A549 (cell line): ENCODE measurements around the gene RIOK2. TPM values are rescaled to one million over a fixed set of nuclear protein-coding genes. Genes with fewer than 3 reads are reported as not detected.

ENCODE experiments used
- ATAC-seq, 2 experiments: fragments of 200-7000 bp in 1 of 2; fragments of >200 bp in 1 of 2; cut with Nextera tagmentation in 1 of 2; cut with Tn5 transposase in 1 of 2; 3 replicates each; pipeline versions ENCODE4 v1.8.0 to v1.9.1; 2018 to 2020; ENCODE audit warnings: mild to moderate bottlenecking in 1 of 2, moderate library complexity in 1 of 2
- CTCF ChIA-PET: fragments of 300-600 bp; sonication (Branson Sonifier 250); formaldehyde crosslinking; extraction: SDS; loops from one replicate; lab custom pipeline; 2021; ENCODE audit warnings: antibody characterized with exemption, inconsistent platforms; lab: Yijun Ruan, JAX
- POLR2A ChIA-PET: fragments of 350-600 bp; formaldehyde crosslinking; extraction: SDS; loops from one replicate; lab custom pipeline; 2021; ENCODE audit warnings: antibody characterized with exemption, inconsistent platforms; lab: Yijun Ruan, JAX
- DNase-seq, 2 experiments: peaks; one replicate each; pipeline versions ENCODE4 v3.0.0 to v3.0.0-alpha.2; 2011 to 2016; ENCODE audit warnings: low read depth in 1 of 2, low spot score in 1 of 2
- FAIRE-seq: peaks from 2 replicates; lab custom pipeline; 2011; peaks lifted over from hg19 to GRCh38; lab: Jason Lieb, UNC
- H3K27ac ChIP-seq, 2 experiments: fragments of >200 bp; sonication (Bioruptor Twin); formaldehyde crosslinking; 3 replicates each; pipeline ENCODE4 v1.5.1; 2016 to 2017
- H3K4me1 ChIP-seq: fragments of >200 bp; sonication (Bioruptor Twin); formaldehyde crosslinking; 3 replicates; pipeline ENCODE4 v1.6.1; 2016
- H3K4me2 ChIP-seq: fragments of >200 bp; sonication (Bioruptor Twin); formaldehyde crosslinking; 3 replicates; pipeline ENCODE4 v1.6.1; 2016
- H3K4me3 ChIP-seq: fragments of >200 bp; sonication (Bioruptor Twin); formaldehyde crosslinking; 3 replicates; pipeline ENCODE4 v1.5.1; 2016
- H3K9me3 ChIP-seq: fragments of >200 bp; sonication (Bioruptor Twin); formaldehyde crosslinking; 3 replicates; pipeline ENCODE4 v1.6.1; 2016
- CEBPB ChIP-seq, 2 experiments: fragments of >200 bp in 1 of 2; sonication (Bioruptor Twin) in 1 of 2; formaldehyde crosslinking in 1 of 2; IDR thresholded peaks; 2 replicates each; pipeline ENCODE4 v1.6.1; 2012 to 2016
- CHD4 ChIP-seq: fragments of 200-600 bp; sonication (generic); IDR thresholded peaks from 2 replicates; pipeline ENCODE4 v1.6.1; 2016; ENCODE audit warnings: antibody characterized with exemption, mild to moderate bottlenecking, borderline replicate concordance
- EHF ChIP-seq: fragments of 250-450 bp; sonication (Bioruptor Pico); IDR thresholded peaks from 2 replicates; pipeline ENCODE4 v1.5.0; 2020; ENCODE audit warnings: mild to moderate bottlenecking
- EHMT2 ChIP-seq: fragments of 200-600 bp; sonication (generic); IDR thresholded peaks from 2 replicates; pipeline ENCODE4 v1.6.1; 2016; ENCODE audit warnings: antibody characterized with exemption, low read depth, mild to moderate bottlenecking, moderate library complexity
- EP300 ChIP-seq, 2 experiments: fragments of >200 bp; sonication (Bioruptor Twin); formaldehyde crosslinking; IDR thresholded peaks; 2 replicates in 1 of 2; 3 replicates in 1 of 2; pipeline ENCODE4 v1.6.1; 2016 to 2017
- FOSL2 ChIP-seq, 2 experiments: fragments of 450-650 bp in 1 of 2; fragments of >200 bp in 1 of 2; sonication (Bioruptor Twin) in 1 of 2; formaldehyde crosslinking; IDR thresholded peaks; 2 replicates each; pipeline versions ENCODE4 v1.5.0 to v1.6.1; 2016 to 2020; ENCODE audit warnings: mild to moderate bottlenecking in 1 of 2, moderate library complexity in 1 of 2
- FOXS1 ChIP-seq: fragments of 250-450 bp; sonication (Bioruptor Pico); IDR thresholded peaks from 2 replicates; pipeline ENCODE4 v1.5.0; 2020; ENCODE audit warnings: mild to moderate bottlenecking, moderate library complexity
- GATA3 ChIP-seq: IDR thresholded peaks from 2 replicates; pipeline ENCODE4 v1.6.1; 2012; ENCODE audit warnings: borderline replicate concordance
- HDAC2 ChIP-seq: fragments of 200-600 bp; sonication (generic); IDR thresholded peaks from 2 replicates; pipeline ENCODE4 v1.6.1; 2016
- HOXA7 ChIP-seq: fragments of 250-450 bp; sonication (Bioruptor Pico); IDR thresholded peaks from 2 replicates; pipeline ENCODE4 v1.5.0; 2020; ENCODE audit warnings: mild to moderate bottlenecking, moderate library complexity
- HOXB13 ChIP-seq: fragments of 250-450 bp; sonication (Bioruptor Pico); IDR thresholded peaks from 2 replicates; pipeline ENCODE4 v1.5.0; 2020; ENCODE audit warnings: low read depth, mild to moderate bottlenecking, moderate library complexity
- JUN ChIP-seq, 2 experiments: fragments of >200 bp; sonication (Bioruptor Twin); formaldehyde crosslinking; IDR thresholded peaks; 2 replicates in 1 of 2; 3 replicates in 1 of 2; pipeline ENCODE4 v1.6.1; 2016 to 2017
- JUNB ChIP-seq: fragments of >200 bp; sonication (Bioruptor Twin); formaldehyde crosslinking; IDR thresholded peaks from 2 replicates; pipeline ENCODE4 v1.6.1; 2016
- KDM1A ChIP-seq: fragments of 200-600 bp; sonication (generic); IDR thresholded peaks from 2 replicates; pipeline ENCODE4 v1.6.1; 2016; ENCODE audit warnings: low read depth, mild to moderate bottlenecking
- MAFK ChIP-seq: fragments of 450-650 bp; IDR thresholded peaks from 2 replicates; pipeline ENCODE4 v1.6.1; 2014; ENCODE audit not compliant: partially characterized antibody
- NFE2L2 ChIP-seq: fragments of 150-350 bp; conservative IDR thresholded peaks from 2 replicates; pipeline ENCODE4 v1.6.1; 2014; ENCODE audit warnings: low read length
- NPAS2 ChIP-seq: fragments of 250-450 bp; sonication (Bioruptor Pico); IDR thresholded peaks from 2 replicates; pipeline ENCODE4 v1.8.0; 2022; ENCODE audit warnings: mild to moderate bottlenecking, moderate library complexity, borderline replicate concordance
- POLR2AphosphoS2 ChIP-seq: conservative IDR thresholded peaks from 2 replicates; pipeline ENCODE4 v1.6.1; 2012; ENCODE audit warnings: low read length, improper control_type of control experiment, inconsistent platforms
- RAD21 ChIP-seq, 2 experiments: fragments of >200 bp in 1 of 2; sonication (Bioruptor Twin) in 1 of 2; formaldehyde crosslinking in 1 of 2; IDR thresholded peaks in 1 of 2; conservative IDR thresholded peaks in 1 of 2; 2 replicates in 1 of 2; 3 replicates in 1 of 2; pipeline ENCODE4 v1.6.1; 2012 to 2018; ENCODE audit warnings: inconsistent platforms in 1 of 2
- RNF2 ChIP-seq: fragments of 200-600 bp; sonication (generic); IDR thresholded peaks from 2 replicates; pipeline ENCODE4 v1.6.1; 2016; ENCODE audit warnings: low read depth, mild to moderate bottlenecking, antibody characterized with exemption, moderate library complexity, borderline replicate concordance
- SMC3 ChIP-seq: fragments of >200 bp; sonication (Bioruptor Twin); formaldehyde crosslinking; IDR thresholded peaks from 3 replicates; pipeline ENCODE4 v1.6.1; 2018; ENCODE audit warnings: inconsistent platforms
- SREBF2 ChIP-seq: fragments of 450-650 bp; IDR thresholded peaks from 2 replicates; pipeline ENCODE4 v1.6.1; 2014; ENCODE audit warnings: mild to moderate bottlenecking, moderate library complexity
- TFCP2L1 ChIP-seq: fragments of 250-450 bp; sonication (Bioruptor Pico); IDR thresholded peaks from 2 replicates; pipeline ENCODE4 v1.5.0; 2021; ENCODE audit warnings: mild to moderate bottlenecking
- TP53 ChIP-seq: fragments of 250-450 bp; sonication (Bioruptor Pico); IDR thresholded peaks from 2 replicates; pipeline ENCODE4 v1.5.0; 2021; ENCODE audit warnings: mild to moderate bottlenecking, moderate library complexity
- ZNF302 ChIP-seq: fragments of 250-450 bp; sonication (Bioruptor Pico); IDR thresholded peaks from 2 replicates; pipeline ENCODE4 v1.9.0; 2021; ENCODE audit warnings: inconsistent platforms, mild to moderate bottlenecking, moderate library complexity
- whole genome bisulfite sequencing: methylation state at CpG from one replicate; pipeline ENCODE4 v1.1.6; 2017; ENCODE audit errors: missing lambda C conversion rate; 5-methylcytosine and 5-hydroxymethylcytosine counted together
- polyA plus RNA-seq, 4 experiments: library from polyadenylated mRNA; depleted of rRNA in 3 of 4; stranded (reverse); fragments of >200 nt; fragmentation: RNase III in 1 of 4; extraction: RNeasy Plus Mini Kit Qiagen cat#74134 plus additional on column Dnase treatment in 1 of 4; gene quantifications; 2 replicates in 3 of 4; 3 replicates in 1 of 4; pipeline ENCODE4 v1.2.3, GENCODE V29; 2011 to 2017
- TF ChIP-seq, protein P1 (sequence below): fragments of >200 bp; sonication (Bioruptor Twin); formaldehyde crosslinking; IDR thresholded peaks from 3 replicates; pipeline ENCODE4 v1.5.1; 2016
- TF ChIP-seq, protein P2 (sequence below): fragments of 150-350 bp; IDR thresholded peaks from 2 replicates; pipeline ENCODE4 v1.6.1; 2014; ENCODE audit warnings: low read depth, mild to moderate bottlenecking, low read length
- TF ChIP-seq, protein P3 (sequence below): fragments of 250-450 bp; sonication (Bioruptor Pico); IDR thresholded peaks from 2 replicates; pipeline ENCODE4 v1.5.0; 2021; ENCODE audit warnings: mild to moderate bottlenecking, moderate library complexity, borderline replicate concordance
- TF ChIP-seq, protein P4 (sequence below): fragments of >200 bp; sonication (Bioruptor Twin); formaldehyde crosslinking; IDR thresholded peaks from 3 replicates; pipeline ENCODE4 v1.6.1; 2016
- TF ChIP-seq, protein P5 (sequence below): IDR thresholded peaks from 2 replicates; pipeline ENCODE4 v1.6.1; 2012

The RIOK2 gene
- polyA plus RNA-seq, 2 of the 4 experiments (the other 2 are of a cell fraction): 14.7 to 32.0 TPM

DNA sequence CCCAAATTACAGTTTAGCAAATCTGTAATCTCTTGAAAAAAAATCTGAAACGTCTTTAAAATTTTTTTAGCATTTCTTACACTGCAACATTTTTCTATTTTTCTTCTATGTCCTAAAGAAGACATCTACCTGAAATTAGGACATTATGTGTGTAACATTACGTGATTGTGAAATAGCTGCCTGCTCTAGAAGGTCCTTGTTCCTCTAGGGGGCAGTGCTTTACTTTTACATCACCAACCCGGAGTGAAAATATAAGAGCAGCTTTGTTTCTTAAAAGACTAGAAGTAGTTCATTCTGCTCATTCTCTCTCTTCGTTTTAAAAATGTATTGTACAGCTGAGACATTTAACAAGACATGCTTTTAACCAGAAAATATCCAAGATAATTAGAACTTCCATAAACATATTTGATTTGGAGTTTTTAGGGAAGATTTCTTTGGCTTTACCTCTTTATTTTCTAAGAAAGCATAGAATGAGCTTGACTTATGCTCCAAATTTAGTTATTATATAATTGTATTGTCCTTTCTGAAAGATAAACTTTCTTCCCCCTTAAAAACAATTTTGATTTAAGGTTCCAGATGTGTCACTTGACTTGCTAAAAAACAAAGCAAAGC lies 48.1 kb upstream of the RIOK2 start:
- Histone ChIP-seq H3K4me1 (no peaks in the 10 kb centered on the region), H3K4me3 (no peak overlapping the region), H3K9me3 (no peaks in the 10 kb centered on the region), H3K4me2 (no peak overlapping the region), H3K27ac (no peak overlapping the region)
- FAIRE-seq (peak; percentile 76), DNase-seq (peak; percentile 31 to 73), ATAC-seq (peak; percentile 80 to 83; a peak in 5 of 6 replicates)
- TF ChIP-seq CEBPB (IDR thresholded peaks at IDR 0.05) (peak; percentile 95 to 98), JUN (IDR thresholded peaks at IDR 0.05) (no peak), HOXA7 (CRISPR knock-in tag) (no peak), ZNF302 (CRISPR knock-in tag) (no peak), RAD21 (conservative IDR thresholded peaks at IDR 0.05 in 1 of 2, IDR thresholded peaks at IDR 0.05 in 1 of 2) (peak; percentile 82), SMC3 (peak; percentile 68), EHMT2 (no peak), TP53 (CRISPR knock-in tag) (no peak), KDM1A (no peak), EHF (no peak), GATA3 (no peak), POLR2AphosphoS2 (no peak), RNF2 (no peak)
- TF ChIP-seq, protein P1, sequence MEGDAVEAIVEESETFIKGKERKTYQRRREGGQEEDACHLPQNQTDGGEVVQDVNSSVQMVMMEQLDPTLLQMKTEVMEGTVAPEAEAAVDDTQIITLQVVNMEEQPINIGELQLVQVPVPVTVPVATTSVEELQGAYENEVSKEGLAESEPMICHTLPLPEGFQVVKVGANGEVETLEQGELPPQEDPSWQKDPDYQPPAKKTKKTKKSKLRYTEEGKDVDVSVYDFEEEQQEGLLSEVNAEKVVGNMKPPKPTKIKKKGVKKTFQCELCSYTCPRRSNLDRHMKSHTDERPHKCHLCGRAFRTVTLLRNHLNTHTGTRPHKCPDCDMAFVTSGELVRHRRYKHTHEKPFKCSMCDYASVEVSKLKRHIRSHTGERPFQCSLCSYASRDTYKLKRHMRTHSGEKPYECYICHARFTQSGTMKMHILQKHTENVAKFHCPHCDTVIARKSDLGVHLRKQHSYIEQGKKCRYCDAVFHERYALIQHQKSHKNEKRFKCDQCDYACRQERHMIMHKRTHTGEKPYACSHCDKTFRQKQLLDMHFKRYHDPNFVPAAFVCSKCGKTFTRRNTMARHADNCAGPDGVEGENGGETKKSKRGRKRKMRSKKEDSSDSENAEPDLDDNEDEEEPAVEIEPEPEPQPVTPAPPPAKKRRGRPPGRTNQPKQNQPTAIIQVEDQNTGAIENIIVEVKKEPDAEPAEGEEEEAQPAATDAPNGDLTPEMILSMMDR: peak; percentile 89
- TF ChIP-seq, protein P2, sequence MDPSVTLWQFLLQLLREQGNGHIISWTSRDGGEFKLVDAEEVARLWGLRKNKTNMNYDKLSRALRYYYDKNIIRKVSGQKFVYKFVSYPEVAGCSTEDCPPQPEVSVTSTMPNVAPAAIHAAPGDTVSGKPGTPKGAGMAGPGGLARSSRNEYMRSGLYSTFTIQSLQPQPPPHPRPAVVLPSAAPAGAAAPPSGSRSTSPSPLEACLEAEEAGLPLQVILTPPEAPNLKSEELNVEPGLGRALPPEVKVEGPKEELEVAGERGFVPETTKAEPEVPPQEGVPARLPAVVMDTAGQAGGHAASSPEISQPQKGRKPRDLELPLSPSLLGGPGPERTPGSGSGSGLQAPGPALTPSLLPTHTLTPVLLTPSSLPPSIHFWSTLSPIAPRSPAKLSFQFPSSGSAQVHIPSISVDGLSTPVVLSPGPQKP: no peak
- WGBS: 2% methylated on average over 4 of the region's 4 CpGs
- CTCF ChIA-PET: interaction anchor here (0.6 to 3.2 kb wide), 21 partner anchors 9 to 1616 kb away, joined by 3 to 21 read pairs (median 3); no protein-coding TSS in a partner anchor
- POLR2A ChIA-PET: no interaction called here

DNA sequence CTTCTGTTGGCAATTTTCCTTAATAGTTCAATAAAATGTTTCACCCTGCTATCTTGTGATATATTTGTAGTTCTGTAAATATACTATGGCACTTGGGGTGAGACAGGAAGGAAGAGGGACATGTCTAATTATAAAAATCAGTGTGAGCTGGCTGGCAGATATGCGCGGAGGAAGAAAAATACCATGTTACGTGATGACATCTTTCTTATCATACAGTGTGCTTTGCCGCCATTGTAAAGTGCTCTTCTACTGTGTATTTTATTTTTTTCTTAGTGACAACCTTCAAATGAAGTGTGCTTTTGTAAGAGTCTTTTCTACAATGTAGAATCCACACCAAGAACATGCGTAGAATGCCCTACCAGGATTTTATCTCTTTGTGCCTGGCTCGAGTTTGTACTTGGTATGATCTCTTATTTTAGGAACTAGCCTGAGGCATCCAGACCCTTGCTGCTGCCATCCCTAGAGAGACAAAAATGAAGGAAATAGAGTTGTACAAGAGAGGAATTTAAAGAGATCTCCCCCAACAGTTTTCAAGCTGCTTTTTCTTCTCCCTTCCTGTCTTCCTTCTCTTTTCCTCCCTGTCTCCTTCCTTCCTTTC lies 46.7 kb upstream of the RIOK2 start:
- no peak for DNase-seq
- CTCF ChIA-PET: interaction anchor here (0.9 to 3.2 kb wide), 7 partner anchors 16 to 1566 kb away, joined by 3 to 21 read pairs (median 8); no protein-coding TSS in a partner anchor
- TF ChIP-seq, protein P3, sequence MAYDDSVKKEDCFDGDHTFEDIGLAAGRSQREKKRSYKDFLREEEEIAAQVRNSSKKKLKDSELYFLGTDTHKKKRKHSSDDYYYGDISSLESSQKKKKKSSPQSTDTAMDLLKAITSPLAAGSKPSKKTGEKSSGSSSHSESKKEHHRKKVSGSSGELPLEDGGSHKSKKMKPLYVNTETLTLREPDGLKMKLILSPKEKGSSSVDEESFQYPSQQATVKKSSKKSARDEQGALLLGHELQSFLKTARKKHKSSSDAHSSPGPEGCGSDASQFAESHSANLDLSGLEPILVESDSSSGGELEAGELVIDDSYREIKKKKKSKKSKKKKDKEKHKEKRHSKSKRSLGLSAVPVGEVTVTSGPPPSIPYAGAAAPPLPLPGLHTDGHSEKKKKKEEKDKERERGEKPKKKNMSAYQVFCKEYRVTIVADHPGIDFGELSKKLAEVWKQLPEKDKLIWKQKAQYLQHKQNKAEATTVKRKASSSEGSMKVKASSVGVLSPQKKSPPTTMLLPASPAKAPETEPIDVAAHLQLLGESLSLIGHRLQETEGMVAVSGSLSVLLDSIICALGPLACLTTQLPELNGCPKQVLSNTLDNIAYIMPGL (CRISPR knock-in tag): no peak
- TF ChIP-seq MAFK (no peak), ZNF302 (CRISPR knock-in tag) (no peak), JUNB (no peak), FOSL2 (IDR thresholded peaks at IDR 0.05) (no peak), FOSL2 (CRISPR knock-in tag; IDR thresholded peaks at IDR 0.05) (no peak), HDAC2 (no peak), HOXB13 (CRISPR knock-in tag) (no peak), GATA3 (no peak), JUN (IDR thresholded peaks at IDR 0.05) (no peak), NPAS2 (CRISPR knock-in tag) (no peak), EP300 (IDR thresholded peaks at IDR 0.05) (no peak), POLR2AphosphoS2 (no peak), TFCP2L1 (CRISPR knock-in tag) (no peak), NFE2L2 (no peak), FOXS1 (CRISPR knock-in tag) (no peak), SREBF2 (no peak), CHD4 (no peak)
- TF ChIP-seq, protein P4, sequence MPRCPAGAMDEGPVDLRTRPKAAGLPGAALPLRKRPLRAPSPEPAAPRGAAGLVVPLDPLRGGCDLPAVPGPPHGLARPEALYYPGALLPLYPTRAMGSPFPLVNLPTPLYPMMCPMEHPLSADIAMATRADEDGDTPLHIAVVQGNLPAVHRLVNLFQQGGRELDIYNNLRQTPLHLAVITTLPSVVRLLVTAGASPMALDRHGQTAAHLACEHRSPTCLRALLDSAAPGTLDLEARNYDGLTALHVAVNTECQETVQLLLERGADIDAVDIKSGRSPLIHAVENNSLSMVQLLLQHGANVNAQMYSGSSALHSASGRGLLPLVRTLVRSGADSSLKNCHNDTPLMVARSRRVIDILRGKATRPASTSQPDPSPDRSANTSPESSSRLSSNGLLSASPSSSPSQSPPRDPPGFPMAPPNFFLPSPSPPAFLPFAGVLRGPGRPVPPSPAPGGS: no peak
- TF ChIP-seq, protein P5, sequence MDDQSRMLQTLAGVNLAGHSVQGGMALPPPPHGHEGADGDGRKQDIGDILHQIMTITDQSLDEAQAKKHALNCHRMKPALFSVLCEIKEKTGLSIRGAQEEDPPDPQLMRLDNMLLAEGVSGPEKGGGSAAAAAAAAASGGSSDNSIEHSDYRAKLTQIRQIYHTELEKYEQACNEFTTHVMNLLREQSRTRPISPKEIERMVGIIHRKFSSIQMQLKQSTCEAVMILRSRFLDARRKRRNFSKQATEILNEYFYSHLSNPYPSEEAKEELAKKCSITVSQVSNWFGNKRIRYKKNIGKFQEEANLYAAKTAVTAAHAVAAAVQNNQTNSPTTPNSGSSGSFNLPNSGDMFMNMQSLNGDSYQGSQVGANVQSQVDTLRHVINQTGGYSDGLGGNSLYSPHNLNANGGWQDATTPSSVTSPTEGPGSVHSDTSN: no peak
- no peak overlapping the region for H3K4me3 ChIP-seq
- no peaks in the 10 kb centered on the region for H3K9me3 ChIP-seq
- H3K27ac ChIP-seq: no peak overlapping the region
- no peaks in the 10 kb centered on the region for H3K4me1 ChIP-seq
- no peak for FAIRE-seq
- no peak overlapping the region for H3K4me2 ChIP-seq
- 66% methylated on average over 6 of the region's 6 CpGs for WGBS
- no peak for ATAC-seq
- POLR2A ChIA-PET: no interaction called here
